ENCODE measurements around the gene TEP1. TPM values are rescaled to one million over a fixed set of nuclear protein-coding genes. Genes with fewer than 3 reads are reported as not detected.

TEP1 gene
- total RNA-seq, 1 donor, result 22.0 TPM

- TF ChIP-seq, protein P1, sequence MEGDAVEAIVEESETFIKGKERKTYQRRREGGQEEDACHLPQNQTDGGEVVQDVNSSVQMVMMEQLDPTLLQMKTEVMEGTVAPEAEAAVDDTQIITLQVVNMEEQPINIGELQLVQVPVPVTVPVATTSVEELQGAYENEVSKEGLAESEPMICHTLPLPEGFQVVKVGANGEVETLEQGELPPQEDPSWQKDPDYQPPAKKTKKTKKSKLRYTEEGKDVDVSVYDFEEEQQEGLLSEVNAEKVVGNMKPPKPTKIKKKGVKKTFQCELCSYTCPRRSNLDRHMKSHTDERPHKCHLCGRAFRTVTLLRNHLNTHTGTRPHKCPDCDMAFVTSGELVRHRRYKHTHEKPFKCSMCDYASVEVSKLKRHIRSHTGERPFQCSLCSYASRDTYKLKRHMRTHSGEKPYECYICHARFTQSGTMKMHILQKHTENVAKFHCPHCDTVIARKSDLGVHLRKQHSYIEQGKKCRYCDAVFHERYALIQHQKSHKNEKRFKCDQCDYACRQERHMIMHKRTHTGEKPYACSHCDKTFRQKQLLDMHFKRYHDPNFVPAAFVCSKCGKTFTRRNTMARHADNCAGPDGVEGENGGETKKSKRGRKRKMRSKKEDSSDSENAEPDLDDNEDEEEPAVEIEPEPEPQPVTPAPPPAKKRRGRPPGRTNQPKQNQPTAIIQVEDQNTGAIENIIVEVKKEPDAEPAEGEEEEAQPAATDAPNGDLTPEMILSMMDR (IDR thresholded peaks at IDR 0.05; ENCODE audit: insufficient read depth, low read depth, low read length), result no peak
Observed at GRCh38 chr14:20317720-20318119, 95.6 kb downstream of the TEP1 start.

More at GRCh38 chr14:20317720-20318119, 95.6 kb downstream of the TEP1 start:
- H3K4me3 ChIP-seq (ENCODE audit: low read depth, low read length), result no peak overlapping the region
- DNase-seq (ENCODE audit: low read depth), result no peak

Small RNA genes within 50 kb of the gene (small RNA-seq; reads per million reads assigned to genes)
- not detected for gene RNA5SP382
- 2.7 reads per million, percentile 65 among the genes with 10 or more reads in this experiment for gene SNORA79B
- gene SNORD126, result 255 reads per million, percentile 98 among the genes with 10 or more reads in this experiment

Other genes starting within 250 kb of the TEP1 start
- gene OR11G2, start 222.6 kb downstream of the TEP1 start, total RNA-seq, result not detected in 2 replicates
- gene OR11H6, start 189.8 kb downstream of the TEP1 start, total RNA-seq, result not detected in 2 replicates
- not detected in 2 replicates for gene OR11H7, start 184.5 kb downstream of the TEP1 start, total RNA-seq
- not detected in 2 replicates for gene OR11H4, start 174.2 kb downstream of the TEP1 start, total RNA-seq
- 14.8 and 16.8 TPM in 2 replicates for gene TTC5, start 107.5 kb downstream of the TEP1 start, total RNA-seq
- 40.9 and 49.7 TPM in 2 replicates for gene CCNB1IP1, start 80.2 kb downstream of the TEP1 start, total RNA-seq
- 11.9 and 12.5 TPM in 2 replicates for gene PARP2, start 69.9 kb downstream of the TEP1 start, total RNA-seq
- gene KLHL33, start 22.7 kb upstream of the TEP1 start, total RNA-seq, result under 0.01 and 0.43 TPM in 2 replicates
- gene OSGEP, start 41.3 kb upstream of the TEP1 start, total RNA-seq, result 36.3 and 41.2 TPM in 2 replicates
- 29.0 and 34.1 TPM in 2 replicates for gene APEX1, start 41.7 kb upstream of the TEP1 start, total RNA-seq
- 20.7 and 35.4 TPM in 2 replicates for gene PIP4P1, start 47.9 kb upstream of the TEP1 start, total RNA-seq
- 22.2 and 32.4 TPM in 2 replicates for gene PNP, start 55.9 kb upstream of the TEP1 start, total RNA-seq
- gene RNASE10, start 92.0 kb upstream of the TEP1 start, total RNA-seq, result not detected in 2 replicates
- not detected in 2 replicates for gene RNASE9, start 147.5 kb upstream of the TEP1 start, total RNA-seq
- not detected in 2 replicates for gene RNASE11, start 174.5 kb upstream of the TEP1 start, total RNA-seq
- not detected in 2 replicates for gene RNASE12, start 177.9 kb upstream of the TEP1 start, total RNA-seq
- gene OR6S1, start 228.2 kb upstream of the TEP1 start, total RNA-seq, result not detected in 2 replicates

Data from fibroblast of villous mesenchyme (primary cell).